CD14-positive monocyte (primary cell): Measurements from ENCODE around the gene SH3RF1. TPM values are rescaled to one million over a fixed set of nuclear protein-coding genes. Genes with fewer than 3 reads are reported as not detected.

Experiments
- DNase-seq, 3 donors: peaks; one replicate each; pipeline ENCODE4 v3.0.0-alpha.2; 2011 to 2022
- H2AFZ ChIP-seq: 2 replicates; pipeline ENCODE4 v1.6.0; 2012; ENCODE audit warnings: mild to moderate bottlenecking, low read depth, low read length, inconsistent platforms; ENCODE audit not compliant: insufficient read depth, poor library complexity, severe bottlenecking
- H3K27ac ChIP-seq, 2 donors: 1 replicate in 1 of 2; 2 replicates in 1 of 2; pipeline ENCODE4 v1.5.1; 2012 to 2013; ENCODE audit warnings: low read length in 2 of 2, control low read depth in 1 of 2, inconsistent platforms in 1 of 2, low read depth in 1 of 2, mild to moderate bottlenecking in 1 of 2
- H3K27me3 ChIP-seq, 2 donors: one replicate each; pipeline versions ENCODE4 v1.6.0 to v1.6.1; 2011 to 2013; ENCODE audit warnings: low read length in 2 of 2; ENCODE audit not compliant: control insufficient read depth in 2 of 2, insufficient read depth in 2 of 2
- H3K36me3 ChIP-seq, 2 donors: replicated peaks in 1 of 2; 1 replicate in 1 of 2; 2 replicates in 1 of 2; pipeline versions ENCODE4 v1.5.1 to v1.6.1; 2012 to 2013; ENCODE audit warnings: low read length in 2 of 2, control low read depth in 1 of 2, inconsistent platforms in 1 of 2, mild to moderate bottlenecking in 1 of 2; ENCODE audit not compliant: insufficient read depth in 2 of 2, control insufficient read depth in 1 of 2
- H3K4me1 ChIP-seq, 2 donors: 1 replicate in 1 of 2; 2 replicates in 1 of 2; pipeline versions ENCODE4 v1.5.1 to v1.6.1; 2012 to 2013; ENCODE audit warnings: low read length in 2 of 2, control low read depth in 1 of 2, inconsistent platforms in 1 of 2, mild to moderate bottlenecking in 1 of 2, moderate library complexity in 1 of 2; ENCODE audit not compliant: insufficient read depth in 2 of 2, control insufficient read depth in 1 of 2
- H3K4me2 ChIP-seq: replicated peaks from 2 replicates; pipeline ENCODE3; 2012; ENCODE audit warnings: low read length, moderate library complexity, mild to moderate bottlenecking; ENCODE audit not compliant: poor library complexity, severe bottlenecking; ENCODE audit errors: extremely low read depth
- H3K4me3 ChIP-seq, 3 experiments: fragments of 200-600 bp in 1 of 3; sonication (generic) in 1 of 3; replicated peaks in 1 of 3; 1 replicate in 2 of 3; 2 replicates in 1 of 3; pipeline ENCODE4 v1.5.1; 2011 to 2013; ENCODE audit warnings: low read length in 3 of 3, mild to moderate bottlenecking in 3 of 3, control low read depth in 2 of 3, low read depth in 2 of 3, inconsistent platforms in 1 of 3, moderate library complexity in 1 of 3
- H3K79me2 ChIP-seq: 2 replicates; pipeline ENCODE4 v1.6.0; 2012; ENCODE audit warnings: mild to moderate bottlenecking, control low read depth, inconsistent platforms, low read length, moderate library complexity; ENCODE audit not compliant: insufficient read depth
- H3K9ac ChIP-seq: 2 replicates; pipeline ENCODE4 v1.6.0; 2017; ENCODE audit warnings: low read length, mild to moderate bottlenecking; ENCODE audit not compliant: insufficient read depth, poor library complexity, severe bottlenecking
- H3K9me3 ChIP-seq, 2 donors: replicated peaks in 1 of 2; 1 replicate in 1 of 2; 2 replicates in 1 of 2; pipeline versions ENCODE4 v1.5.1 to v1.6.1; 2012 to 2013; ENCODE audit warnings: low read length in 2 of 2, control low read depth in 1 of 2; ENCODE audit not compliant: control insufficient read depth in 1 of 2, insufficient read depth in 1 of 2
- H4K20me1 ChIP-seq: 2 replicates; pipeline ENCODE4 v1.6.0; 2012; ENCODE audit warnings: mild to moderate bottlenecking, low read length, control low read depth, moderate library complexity; ENCODE audit not compliant: insufficient read depth
- H3K27ac Mint-ChIP-seq, 7 donors: one replicate each; pipeline ENCODE4 v1.8.0; 2020; ENCODE audit warnings: mild to moderate bottlenecking in 7 of 7, mixed read lengths in 7 of 7, moderate library complexity in 6 of 7, inconsistent platforms in 2 of 7
- H3K27me3 Mint-ChIP-seq, 3 donors: one replicate each; pipeline ENCODE4 v1.8.0; 2021 to 2022; ENCODE audit warnings: low read depth in 3 of 3, mild to moderate bottlenecking in 3 of 3, mixed read lengths in 3 of 3, moderate library complexity in 3 of 3, inconsistent platforms in 1 of 3
- H3K36me3 Mint-ChIP-seq, 2 donors: one replicate each; pipeline ENCODE4 v1.8.0; 2020; ENCODE audit warnings: mixed read lengths in 2 of 2, inconsistent platforms in 1 of 2, mild to moderate bottlenecking in 1 of 2
- H3K4me1 Mint-ChIP-seq: one replicate; pipeline ENCODE4 v1.8.0; 2020; ENCODE audit warnings: mild to moderate bottlenecking, mixed read lengths
- H3K4me3 Mint-ChIP-seq, 2 donors: one replicate each; pipeline ENCODE4 v1.8.0; 2020; ENCODE audit warnings: mild to moderate bottlenecking in 2 of 2, mixed read lengths in 2 of 2, moderate library complexity in 1 of 2
- H3K9me3 Mint-ChIP-seq, 7 donors: one replicate each; pipeline ENCODE4 v1.8.0; 2020 to 2022; ENCODE audit warnings: mixed read lengths in 7 of 7, mild to moderate bottlenecking in 6 of 7, moderate library complexity in 6 of 7, inconsistent platforms in 2 of 7
- WGBS: methylation state at CpG from one replicate; pipeline ENCODE4 v1.1.5; 2013; ENCODE audit warnings: missing lambda C conversion rate; ENCODE audit not compliant: insufficient coverage; 5-methylcytosine and 5-hydroxymethylcytosine counted together
- intact Hi-C, 2 donors: fragments of 100-400 bp; cut with micrococcal nuclease; formaldehyde crosslinking; loops; one replicate each; pipeline versions ENCODE4 v1.15.0 to v1.15.1; 2023
- polyA plus RNA-seq, 3 donors: library from polyadenylated mRNA; depleted of rRNA in 1 of 3; unstranded in 2 of 3; stranded (reverse) in 1 of 3; fragments of 300-500 nt in 2 of 3; fragments of >200 nt in 1 of 3; fragmentation: Illumina TruSeq in 2 of 3; gene quantifications; 1 replicate in 2 of 3; 2 replicates in 1 of 3; pipeline ENCODE4 v1.2.3, GENCODE V29; 2012 to 2021
- TF ChIP-seq, protein P1 (sequence below): fragments of 200-600 bp; IDR thresholded peaks from one replicate; pipeline ENCODE4 v1.8.0; 2022; ENCODE audit warnings: antibody characterized with exemption, mild to moderate bottlenecking

The SH3RF1 gene
- polyA plus RNA-seq, 3 donors: 3.1 to 4.7 (median 4.4) TPM

DNA sequence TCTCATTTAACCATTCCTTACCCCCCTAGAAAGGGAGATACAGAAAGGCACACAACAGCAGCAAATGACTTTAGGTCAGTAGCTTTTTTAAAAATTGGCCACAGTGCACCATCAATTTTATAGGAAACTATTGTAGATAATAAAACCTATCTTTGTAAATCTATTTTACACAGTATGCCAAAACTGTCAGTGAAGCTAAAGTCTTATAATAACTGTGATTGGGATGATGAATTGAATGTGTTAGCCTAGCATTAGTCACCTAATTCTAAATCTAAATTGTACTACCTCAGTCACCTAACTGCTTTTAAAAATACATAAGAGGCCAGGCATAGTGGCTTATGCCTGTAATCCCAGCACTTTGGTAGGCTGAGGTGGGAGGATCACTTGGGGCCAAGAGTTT is 44.2 kb downstream of the SH3RF1 start:
- no peak for DNase-seq
- peaks cover 9 to 17% of the 10 kb centered on the region in 2 donors for H3K4me1 ChIP-seq
- Mint-ChIP-seq H3K36me3 (peaks cover 3% of the 10 kb centered on the region in 2 donors), H3K4me1 (peaks cover 9% of the 10 kb centered on the region), H3K27ac (no peak overlapping the region), H3K27me3 (no peaks in the 10 kb centered on the region), H3K4me3 (no peak overlapping the region), H3K9me3 (no peaks in the 10 kb centered on the region)
- no peaks in the 10 kb centered on the region for H3K27me3 ChIP-seq
- H3K9ac ChIP-seq: no peak overlapping the region
- intact Hi-C loops: no loop called here
- H4K20me1 ChIP-seq: no peaks in the 10 kb centered on the region
- no peak overlapping the region for H3K27ac ChIP-seq
- no peak overlapping the region for H3K4me2 ChIP-seq
- H2AFZ ChIP-seq: no peak overlapping the region
- peaks cover 3% of the 10 kb centered on the region for H3K79me2 ChIP-seq
- no peaks in the 10 kb centered on the region for H3K36me3 ChIP-seq
- H3K9me3 ChIP-seq: no peaks in the 10 kb centered on the region
- H3K4me3 ChIP-seq: no peak overlapping the region
- TF ChIP-seq, protein P1, sequence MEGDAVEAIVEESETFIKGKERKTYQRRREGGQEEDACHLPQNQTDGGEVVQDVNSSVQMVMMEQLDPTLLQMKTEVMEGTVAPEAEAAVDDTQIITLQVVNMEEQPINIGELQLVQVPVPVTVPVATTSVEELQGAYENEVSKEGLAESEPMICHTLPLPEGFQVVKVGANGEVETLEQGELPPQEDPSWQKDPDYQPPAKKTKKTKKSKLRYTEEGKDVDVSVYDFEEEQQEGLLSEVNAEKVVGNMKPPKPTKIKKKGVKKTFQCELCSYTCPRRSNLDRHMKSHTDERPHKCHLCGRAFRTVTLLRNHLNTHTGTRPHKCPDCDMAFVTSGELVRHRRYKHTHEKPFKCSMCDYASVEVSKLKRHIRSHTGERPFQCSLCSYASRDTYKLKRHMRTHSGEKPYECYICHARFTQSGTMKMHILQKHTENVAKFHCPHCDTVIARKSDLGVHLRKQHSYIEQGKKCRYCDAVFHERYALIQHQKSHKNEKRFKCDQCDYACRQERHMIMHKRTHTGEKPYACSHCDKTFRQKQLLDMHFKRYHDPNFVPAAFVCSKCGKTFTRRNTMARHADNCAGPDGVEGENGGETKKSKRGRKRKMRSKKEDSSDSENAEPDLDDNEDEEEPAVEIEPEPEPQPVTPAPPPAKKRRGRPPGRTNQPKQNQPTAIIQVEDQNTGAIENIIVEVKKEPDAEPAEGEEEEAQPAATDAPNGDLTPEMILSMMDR: no peak

DNA sequence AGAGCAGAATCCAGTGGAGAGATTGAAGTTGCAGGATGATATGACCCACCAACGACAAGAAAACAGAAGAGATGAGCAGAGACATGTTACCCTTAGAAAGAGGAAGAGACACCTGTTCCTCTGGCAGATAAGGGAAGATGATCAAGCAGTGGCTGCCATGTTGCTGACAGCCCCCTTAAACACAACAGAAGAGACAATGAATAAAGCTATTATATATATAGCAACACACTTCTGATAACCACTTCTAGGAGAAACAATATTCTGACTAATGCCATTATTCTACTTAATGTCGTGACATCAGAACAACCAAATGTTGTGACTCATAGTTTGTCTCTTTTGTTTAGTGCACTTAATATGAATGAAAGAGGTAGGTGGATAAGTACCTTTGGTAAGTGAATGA is 44.9 kb downstream of the SH3RF1 start:
- H3K9me3 Mint-ChIP-seq: no peaks in the 10 kb centered on the region
- TF ChIP-seq, protein P1: no peak
- Histone ChIP-seq H3K4me3 (no peak overlapping the region), H3K27ac (peak overlapping the region in 1 of 2 donors; percentile 33), H3K9me3 (no peaks in the 10 kb centered on the region), H3K4me1 (peaks cover 9 to 17% of the 10 kb centered on the region in 2 donors), H3K79me2 (peaks cover 3% of the 10 kb centered on the region), H3K27me3 (no peaks in the 10 kb centered on the region), H2AFZ (no peak overlapping the region), H4K20me1 (no peaks in the 10 kb centered on the region), H3K9ac (no peak overlapping the region), H3K36me3 (no peaks in the 10 kb centered on the region), H3K4me2 (no peak overlapping the region)
- no peak overlapping the region for H3K27ac Mint-ChIP-seq
- peak in 1 of 3 donors; percentile 15 for DNase-seq
- no CpG with 5 or more reads among the region's 2 CpGs for WGBS
- no peaks in the 10 kb centered on the region for H3K27me3 Mint-ChIP-seq
- no peak overlapping the region for H3K4me3 Mint-ChIP-seq
- H3K36me3 Mint-ChIP-seq: peaks cover 3 to 5% of the 10 kb centered on the region in 2 donors
- peaks cover 9% of the 10 kb centered on the region for H3K4me1 Mint-ChIP-seq
- intact Hi-C loops: no loop called here
